Skeletal muscle satellite cell (primary cell): ENCODE data around the gene TCP11L1.
"Not testable (repeated sequence)": the region's sequence is repeated elsewhere in the genome, so short reads cannot be mapped to it uniquely, and the experiment has no call there.

Source experiments
- H3K27me3 ChIP-seq: 2 replicates; pipeline ENCODE4 v1.7.0; 2013; ENCODE audit warnings: low read length; ENCODE audit not compliant: control insufficient read depth, insufficient read depth
- H3K36me3 ChIP-seq: 2 replicates; pipeline ENCODE4 v1.7.0; 2013; ENCODE audit warnings: mild to moderate bottlenecking, control low read depth, low read length; ENCODE audit not compliant: insufficient read depth
- H3K4me1 ChIP-seq: 2 replicates; pipeline ENCODE4 v1.7.0; 2013; ENCODE audit warnings: low read length; ENCODE audit not compliant: control insufficient read depth, insufficient read depth
- H3K4me2 ChIP-seq: 2 replicates; pipeline ENCODE4 v1.7.0; 2013; ENCODE audit warnings: mild to moderate bottlenecking, low read length
- H3K4me3 ChIP-seq: 2 replicates; pipeline ENCODE4 v1.7.0; 2013; ENCODE audit warnings: low read length
- H3K9ac ChIP-seq: 2 replicates; pipeline ENCODE4 v1.7.0; 2013; ENCODE audit warnings: mild to moderate bottlenecking, low read depth, low read length, moderate library complexity
- H3K9me3 ChIP-seq: replicated peaks from 2 replicates; pipeline ENCODE4 v1.7.0; 2013; ENCODE audit warnings: mild to moderate bottlenecking, control low read depth, low read length

The TCP11L1 gene

DNA sequence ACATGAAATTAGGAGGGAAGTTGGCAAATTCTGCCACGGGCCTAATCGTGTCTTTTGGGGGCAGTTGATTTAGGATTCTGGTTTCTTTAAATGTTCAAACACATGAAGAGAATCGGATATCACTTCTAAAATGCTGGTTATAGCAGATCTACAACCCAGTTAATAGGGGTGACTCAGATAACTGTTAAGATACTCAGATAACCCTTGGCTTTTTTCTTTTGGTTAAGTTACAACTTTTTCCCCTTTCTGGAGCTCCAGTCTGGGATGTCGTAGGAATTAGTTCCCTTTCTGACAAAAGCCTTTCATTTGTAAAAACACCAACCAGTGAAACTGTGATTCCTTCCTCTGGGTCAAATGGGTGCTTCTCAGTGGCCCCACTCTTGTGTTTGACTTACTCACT, 22.7 kb upstream of the TCP11L1 start:
- H3K4me3 ChIP-seq, result peak overlapping the region; percentile 82
- peak overlapping the region; percentile 77 for H3K9ac ChIP-seq
- no peaks in the 10 kb centered on the region for H3K27me3 ChIP-seq
- no peaks in the 10 kb centered on the region for H3K36me3 ChIP-seq
- H3K9me3 ChIP-seq, result no peaks in the 10 kb centered on the region
- peak overlapping the region; percentile 85 for H3K4me2 ChIP-seq
- peaks cover 48% of the 10 kb centered on the region for H3K4me1 ChIP-seq

DNA sequence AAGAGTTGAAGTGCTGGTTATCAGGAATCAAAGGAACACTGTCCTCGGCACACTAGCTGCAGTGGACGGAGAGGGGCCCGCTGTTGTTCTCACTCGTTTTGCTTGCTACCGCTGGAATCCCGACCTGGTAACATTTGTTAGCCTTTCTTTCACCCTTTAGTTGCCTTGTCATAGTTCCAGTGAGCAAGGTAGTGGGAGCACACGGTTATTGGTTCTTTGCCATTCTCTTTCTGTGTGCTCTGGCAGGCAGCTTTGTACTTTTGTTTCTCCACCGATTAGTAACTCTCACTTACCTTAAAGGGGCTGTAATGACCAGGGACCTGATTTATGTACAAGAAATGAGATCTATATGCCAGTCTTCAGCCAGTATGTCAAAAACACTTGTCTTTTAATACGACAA, 21.9 kb upstream of the TCP11L1 start:
- H3K4me3 ChIP-seq, result peak overlapping the region; percentile 82

DNA sequence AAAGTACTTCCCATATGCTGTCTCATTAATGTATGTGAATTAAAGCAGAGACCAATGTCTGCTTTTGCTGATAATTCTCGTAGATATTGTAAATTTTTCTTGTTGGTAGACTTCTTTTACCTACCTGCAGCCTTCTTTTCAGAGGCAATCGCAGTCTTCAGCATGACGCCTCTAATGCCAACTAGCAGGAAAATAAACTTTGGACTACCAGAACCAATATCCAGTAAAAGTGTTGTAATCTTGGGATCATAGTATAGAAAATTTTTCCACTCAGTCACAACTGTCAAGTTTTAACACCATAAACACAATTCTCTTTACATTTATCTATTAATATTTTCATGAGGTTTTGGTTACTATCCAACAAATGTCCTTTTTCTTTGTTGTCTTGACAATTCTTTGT, 21.4 kb upstream of the TCP11L1 start:
- no peaks in the 10 kb centered on the region for H3K27me3 ChIP-seq
- H3K9me3 ChIP-seq, result no peaks in the 10 kb centered on the region
- H3K4me1 ChIP-seq, result peaks cover 41% of the 10 kb centered on the region
- peak overlapping the region; percentile 85 for H3K4me2 ChIP-seq
- no peaks in the 10 kb centered on the region for H3K36me3 ChIP-seq
- no peak overlapping the region for H3K9ac ChIP-seq
- H3K4me3 ChIP-seq, result peak overlapping the region; percentile 82

More for the DNA sequence above, 21.9 kb upstream of the TCP11L1 start:
- Histone ChIP-seq H3K4me2 (peak overlapping the region; percentile 85), H3K4me1 (peaks cover 43% of the 10 kb centered on the region), H3K9me3 (no peaks in the 10 kb centered on the region), H3K36me3 (no peaks in the 10 kb centered on the region), H3K9ac (no peak overlapping the region), H3K27me3 (no peaks in the 10 kb centered on the region)

DNA sequence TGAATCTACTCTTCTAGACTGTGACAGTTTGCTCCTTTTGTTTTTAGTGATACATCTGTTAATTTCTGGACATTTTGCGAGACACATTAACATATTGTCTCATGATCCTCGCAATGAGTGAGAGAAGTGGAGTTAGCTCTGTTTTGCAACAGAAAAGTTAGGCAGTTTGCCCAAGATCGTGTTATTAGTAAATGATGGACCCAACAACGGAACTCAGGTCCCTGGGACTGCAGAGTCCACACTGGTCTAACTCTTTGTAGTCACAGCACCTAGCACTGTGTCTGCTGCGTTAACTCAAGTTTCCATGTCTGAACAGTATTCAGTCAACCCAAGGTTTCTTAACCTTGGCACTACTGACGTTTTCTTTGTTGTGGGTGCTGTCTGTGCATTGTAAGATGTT, 20.5 kb upstream of the TCP11L1 start:
- Histone ChIP-seq H3K27me3 (no peaks in the 10 kb centered on the region), H3K9me3 (no peaks in the 10 kb centered on the region), H3K4me1 (peaks cover 37% of the 10 kb centered on the region), H3K9ac (no peak overlapping the region), H3K4me2 (no peak overlapping the region), H3K4me3 (no peak overlapping the region), H3K36me3 (no peaks in the 10 kb centered on the region)

DNA sequence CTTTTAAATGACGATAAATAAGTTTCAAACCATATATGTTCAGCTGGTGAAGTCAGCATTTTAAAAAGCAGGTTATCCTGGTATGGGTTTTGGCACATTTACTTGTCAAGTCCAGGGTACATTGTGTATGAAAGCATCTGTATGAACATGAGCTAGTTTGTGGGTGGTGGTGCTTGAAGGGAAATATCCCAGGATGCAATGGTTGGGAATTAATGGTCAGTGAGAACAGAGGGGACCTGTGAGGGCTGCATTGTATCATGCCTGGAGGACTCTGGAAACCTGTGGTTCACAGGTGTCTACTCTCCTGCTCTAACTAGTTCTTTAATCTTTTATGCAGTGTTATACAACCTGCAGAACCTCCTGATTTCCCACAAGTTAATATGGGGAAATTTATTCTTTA, 17.9 kb upstream of the TCP11L1 start:
- H3K9ac ChIP-seq, result no peak overlapping the region

DNA sequence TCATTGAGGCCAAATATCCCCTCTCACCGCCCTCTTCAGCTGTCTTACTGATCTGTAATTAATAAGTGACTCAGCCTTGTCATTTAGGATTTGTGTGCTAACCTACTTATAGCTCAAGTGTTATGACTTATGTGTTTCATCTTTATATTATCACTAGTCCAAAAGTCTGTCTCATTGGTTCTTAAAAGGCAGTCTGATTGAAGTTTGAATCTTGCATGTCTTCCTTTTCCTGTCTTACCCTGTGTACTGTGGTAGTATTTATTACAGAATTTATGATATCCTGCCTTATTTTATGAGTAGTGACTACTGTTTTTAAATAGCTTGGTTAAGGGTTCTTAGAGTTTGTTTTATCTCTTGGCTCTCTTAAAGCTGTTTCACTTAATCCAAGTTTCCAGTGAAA, 17.4 kb upstream of the TCP11L1 start:
- Histone ChIP-seq H3K27me3 (no peaks in the 10 kb centered on the region), H3K36me3 (peaks cover 5% of the 10 kb centered on the region), H3K4me1 (peaks cover 29% of the 10 kb centered on the region), H3K4me3 (no peak overlapping the region), H3K9me3 (no peaks in the 10 kb centered on the region), H3K4me2 (no peak overlapping the region), H3K9ac (no peak overlapping the region)

More for the DNA sequence above, 17.9 kb upstream of the TCP11L1 start:
- Histone ChIP-seq H3K4me1 (peaks cover 32% of the 10 kb centered on the region), H3K27me3 (no peaks in the 10 kb centered on the region), H3K4me2 (no peak overlapping the region), H3K9me3 (no peaks in the 10 kb centered on the region), H3K36me3 (peaks cover 2% of the 10 kb centered on the region), H3K4me3 (no peak overlapping the region)

DNA sequence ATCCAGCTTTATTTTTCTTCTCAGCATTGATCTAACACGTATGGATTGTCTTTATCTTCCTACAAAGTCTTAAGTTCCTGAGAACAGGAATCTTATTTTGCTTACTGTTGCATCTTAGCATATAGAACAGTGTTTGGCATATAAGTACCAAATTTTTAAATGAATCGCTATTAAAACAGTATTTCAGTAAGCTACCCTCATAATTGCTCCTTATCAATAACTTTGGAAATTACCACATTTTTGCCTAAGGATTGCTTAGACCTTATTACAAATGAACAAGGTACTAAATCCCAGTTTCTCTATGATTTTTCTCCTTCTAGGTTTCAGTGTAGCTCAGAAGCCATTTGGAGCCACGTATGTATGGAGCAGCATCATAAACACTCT, 14.0 kb upstream of the TCP11L1 start:
- Histone ChIP-seq H3K9me3 (no peaks in the 10 kb centered on the region), H3K4me1 (peaks cover 20% of the 10 kb centered on the region), H3K27me3 (no peaks in the 10 kb centered on the region), H3K36me3 (peaks cover 5% of the 10 kb centered on the region), H3K4me2 (no peak overlapping the region), H3K9ac (no peak overlapping the region), H3K4me3 (no peak overlapping the region)

DNA sequence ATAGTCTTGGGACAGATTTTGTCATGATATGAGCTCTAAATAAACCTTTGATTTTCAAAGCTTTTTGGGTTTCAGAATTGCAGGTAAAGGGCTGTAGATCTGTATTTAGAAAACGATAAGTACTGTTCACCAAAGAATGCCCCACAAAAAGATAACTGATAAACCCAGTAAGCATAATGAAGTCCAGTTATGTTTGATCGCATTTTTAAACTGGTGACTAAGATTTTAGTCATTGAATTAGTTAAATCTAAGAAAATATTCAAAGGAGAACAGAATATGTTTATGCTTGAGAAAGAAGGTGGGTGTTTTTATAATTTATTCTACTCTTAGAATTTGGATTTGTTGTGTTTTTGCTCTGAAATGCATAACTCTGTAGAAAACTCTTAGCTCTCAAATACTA, 12.1 kb upstream of the TCP11L1 start:
- no peak overlapping the region for H3K9ac ChIP-seq
- H3K4me1 ChIP-seq, result peaks cover 14% of the 10 kb centered on the region
- H3K27me3 ChIP-seq, result no peaks in the 10 kb centered on the region
- no peak overlapping the region for H3K4me3 ChIP-seq
- no peaks in the 10 kb centered on the region for H3K9me3 ChIP-seq
- peaks cover 12% of the 10 kb centered on the region for H3K36me3 ChIP-seq
- H3K4me2 ChIP-seq, result peak overlapping the region; percentile 44

DNA sequence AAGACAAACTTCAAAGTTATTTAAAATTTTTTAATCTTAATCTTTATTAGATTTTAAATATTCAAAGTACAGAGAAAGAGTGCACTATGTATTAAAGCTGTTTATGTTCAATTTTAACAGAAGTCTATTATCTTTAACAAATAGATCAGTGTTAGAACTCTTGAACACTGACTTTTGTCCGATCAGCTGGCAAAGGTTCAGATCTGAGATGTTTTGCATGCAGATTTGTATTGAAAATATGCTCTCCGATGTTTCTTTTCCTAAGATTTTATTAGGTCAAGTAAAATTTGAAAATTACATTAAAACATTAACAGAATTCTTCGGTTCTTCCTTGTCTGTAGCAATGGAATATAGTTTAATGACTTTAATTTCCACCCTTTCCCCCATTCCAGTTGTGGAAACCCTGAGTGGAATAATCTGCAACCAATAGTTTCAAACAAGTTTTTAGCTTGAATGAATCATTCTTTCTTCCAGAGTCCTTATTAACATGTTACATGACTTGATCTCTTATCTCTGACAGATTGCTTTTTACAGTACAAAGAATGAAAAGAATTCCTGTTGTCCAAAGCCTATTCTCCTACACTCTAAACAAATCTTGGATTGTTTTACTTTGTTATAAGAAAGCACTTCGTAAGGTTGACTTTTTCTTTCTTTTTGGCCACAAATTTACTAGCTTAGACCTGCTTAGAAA, 11.4 kb upstream of the TCP11L1 start:
- H3K4me3 ChIP-seq, result no peak overlapping the region
- H3K9ac ChIP-seq, result no peak overlapping the region
- H3K36me3 ChIP-seq, result peaks cover 14% of the 10 kb centered on the region
- H3K4me1 ChIP-seq, result peaks cover 14% of the 10 kb centered on the region
- no peaks in the 10 kb centered on the region for H3K9me3 ChIP-seq
- H3K4me2 ChIP-seq, result no peak overlapping the region
- H3K27me3 ChIP-seq, result no peaks in the 10 kb centered on the region

DNA sequence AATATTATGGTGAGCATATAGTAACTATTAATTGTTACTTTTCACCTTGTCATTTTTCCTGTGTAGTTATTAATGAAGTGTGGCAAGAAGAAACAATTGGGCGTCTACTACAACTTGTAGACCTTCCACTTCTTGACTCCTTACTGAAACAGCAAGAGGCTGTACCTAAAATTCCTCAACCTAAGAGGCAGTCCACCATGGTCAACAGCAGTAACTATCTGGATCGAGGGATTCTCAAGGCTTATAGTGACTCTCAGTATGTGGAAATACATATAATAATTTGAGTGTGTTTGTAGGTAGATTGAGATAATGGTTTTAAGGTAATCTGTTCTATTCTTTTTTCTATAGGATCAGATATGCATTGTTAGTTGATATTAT, 10.8 kb upstream of the TCP11L1 start:
- no peak overlapping the region for H3K9ac ChIP-seq
- H3K4me1 ChIP-seq, result peaks cover 14% of the 10 kb centered on the region
- peaks cover 18% of the 10 kb centered on the region for H3K36me3 ChIP-seq
- no peaks in the 10 kb centered on the region for H3K9me3 ChIP-seq
- no peak overlapping the region for H3K4me2 ChIP-seq
- no peaks in the 10 kb centered on the region for H3K27me3 ChIP-seq
- no peak overlapping the region for H3K4me3 ChIP-seq

DNA sequence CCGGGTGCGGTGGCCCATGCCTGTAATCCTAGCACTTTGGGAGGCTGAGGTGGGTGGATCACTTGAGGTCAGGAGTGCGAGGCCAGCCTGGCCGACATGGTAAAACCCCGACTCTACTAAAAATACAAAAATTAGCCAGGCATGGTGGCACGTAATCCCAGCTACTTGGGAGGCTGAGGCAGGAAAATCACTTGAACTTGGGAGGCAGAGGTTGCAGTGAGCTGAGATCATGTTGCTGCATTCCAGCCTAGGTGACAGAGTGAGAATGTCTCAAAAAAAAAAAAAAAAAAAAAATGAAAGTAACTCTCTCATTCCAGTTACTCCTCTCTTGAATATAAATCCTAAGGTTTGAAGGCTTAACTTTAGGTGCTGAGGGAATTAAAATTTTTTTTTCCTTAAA, 10.2 kb upstream of the TCP11L1 start:
- H3K4me2 ChIP-seq, H3K9ac ChIP-seq, H3K4me3 ChIP-seq, H3K27me3 ChIP-seq, H3K9me3 ChIP-seq: not testable (repeated sequence)
- Histone ChIP-seq H3K4me1 (peaks cover 14% of the 10 kb centered on the region), H3K36me3 (peaks cover 22% of the 10 kb centered on the region)

DNA sequence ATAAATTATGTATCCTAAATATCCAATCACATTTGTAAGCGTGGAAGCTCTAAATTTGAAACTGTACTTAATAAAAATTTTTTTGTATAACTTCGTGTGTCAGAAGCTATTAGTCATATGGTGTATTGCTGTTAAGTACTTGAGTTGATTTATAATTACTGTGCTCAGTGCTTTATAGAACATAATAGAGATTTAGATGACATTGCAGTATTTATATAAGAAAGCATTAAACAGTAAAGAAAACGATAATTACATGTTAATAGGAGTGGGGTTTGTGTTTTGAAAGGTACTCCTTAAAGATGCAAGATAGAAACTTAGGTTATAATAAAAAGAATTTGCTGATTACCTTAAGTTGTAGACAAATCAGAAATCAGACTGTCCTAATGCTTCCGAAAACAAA, 5.9 kb upstream of the TCP11L1 start:
- H3K4me3 ChIP-seq, result no peak overlapping the region
- H3K9ac ChIP-seq, result no peak overlapping the region
- no peak overlapping the region for H3K4me2 ChIP-seq

More for the DNA sequence above, 5.9 kb upstream of the TCP11L1 start:
- no peaks in the 10 kb centered on the region for H3K4me1 ChIP-seq
- no peaks in the 10 kb centered on the region for H3K27me3 ChIP-seq
- peaks cover 17% of the 10 kb centered on the region for H3K36me3 ChIP-seq
- no peaks in the 10 kb centered on the region for H3K9me3 ChIP-seq
